GM23338 (cell line): ENCODE results near the gene TMEM151B.

ENCODE experiments used
- CREB1 ChIP-seq: fragments of 250-450 bp; sonication (Bioruptor Pico); IDR thresholded peaks from 2 replicates; pipeline ENCODE4 v1.5.0; 2020; ENCODE audit warnings: low read depth, mild to moderate bottlenecking, moderate library complexity
- CTCF ChIP-seq, 2 experiments: fragments of 200-600 bp in 1 of 2; sonication (generic) in 1 of 2; conservative IDR thresholded peaks; 2 replicates each; pipeline versions ENCODE4 v1.5.1 to v1.6.1; 2016 to 2017; ENCODE audit warnings: antibody characterized with exemption in 2 of 2, low read depth in 2 of 2, mild to moderate bottlenecking in 2 of 2, moderate library complexity in 1 of 2
- EZH2 ChIP-seq: fragments of 200-600 bp; sonication (generic); IDR thresholded peaks from one replicate; pipeline ENCODE4 v1.8.0; 2017; ENCODE audit warnings: antibody characterized with exemption, mild to moderate bottlenecking, low read depth; ENCODE audit not compliant: unreplicated experiment
- EZH2phosphoT487 ChIP-seq: fragments of 200-600 bp; sonication (generic); IDR thresholded peaks from one replicate; pipeline ENCODE4 v1.8.1; 2018; ENCODE audit warnings: antibody characterized with exemption; ENCODE audit not compliant: unreplicated experiment
- POLR2AphosphoS5 ChIP-seq: IDR thresholded peaks from 2 replicates; pipeline ENCODE4 v1.6.1; 2016; ENCODE audit warnings: antibody characterized with exemption, low read depth
- REST ChIP-seq: IDR thresholded peaks from one replicate; pipeline ENCODE4 v1.6.1; 2018; ENCODE audit warnings: antibody characterized with exemption; ENCODE audit not compliant: unreplicated experiment
- STAT1 ChIP-seq: IDR thresholded peaks from one replicate; pipeline ENCODE4 v1.6.1; 2016; ENCODE audit warnings: antibody characterized with exemption; ENCODE audit not compliant: unreplicated experiment
- ZNF114 ChIP-seq: fragments of 250-450 bp; sonication (Bioruptor Pico); IDR thresholded peaks from 2 replicates; pipeline ENCODE4 v1.5.0; 2020; ENCODE audit warnings: mild to moderate bottlenecking, moderate library complexity

GRCh38 chr6:44245391-44245911 is 24.8 kb upstream of the TMEM151B start:
- TF ChIP-seq CTCF (conservative IDR thresholded peaks at IDR 0.05; ENCODE audit: low read depth in 2 of 2) (no peak), STAT1 (no peak), REST (no peak), POLR2AphosphoS5 (no peak), CREB1 (CRISPR knock-in tag) (no peak), EZH2phosphoT487 (no peak), ZNF114 (CRISPR knock-in tag) (no peak), EZH2 (no peak)
